ENCODE data around the gene ARID1A. TPM values are rescaled to one million over a fixed set of nuclear protein-coding genes. Genes with fewer than 3 reads are reported as not detected.

ARID1A gene
- total and polyA plus RNA-seq, 2 donors from 2014 or later, result 9.9 to 71.7 TPM

- TF ChIP-seq CTCF (IDR thresholded peaks at IDR 0.05; ENCODE audit: borderline replicate concordance, extremely low read depth, insufficient read depth), result peak; percentile 2
- Histone ChIP-seq H3K9ac (ENCODE audit: low read length in 3 of 3) (no peak overlapping the region), H3K4me3 (ENCODE audit: low read length in 3 of 3) (no peak overlapping the region), H3K4me1 (ENCODE audit: control insufficient read depth in 2 of 3, insufficient read depth in 2 of 3, low read depth in 1 of 3, low read length in 3 of 3) (peaks cover 0 to 24% (median 18%) of the 10 kb centered on the region in 3 donors), H3K27me3 (ENCODE audit: control insufficient read depth, insufficient read depth, low read length) (no peaks in the 10 kb centered on the region), H3K9me3 (ENCODE audit: control insufficient read depth in 2 of 3, insufficient read depth in 1 of 3, low read length in 3 of 3) (no peaks in the 10 kb centered on the region), H3K36me3 (ENCODE audit: control insufficient read depth in 2 of 3, insufficient read depth in 3 of 3, low read length in 3 of 3) (peaks cover 29 to 83% (median 69%) of the 10 kb centered on the region in 3 donors), H3K27ac (ENCODE audit: low read depth in 2 of 2, low read length in 2 of 2) (peak overlapping the region in 1 of 2 donors; percentile 43)
- intact Hi-C loops (cut with DNase I), result no loop called here
- no peak for FAIRE-seq
- no peak for DNase-seq
Measured at GRCh38 chr1:26771285-26771642, 75.4 kb downstream of the ARID1A start.

DNA sequence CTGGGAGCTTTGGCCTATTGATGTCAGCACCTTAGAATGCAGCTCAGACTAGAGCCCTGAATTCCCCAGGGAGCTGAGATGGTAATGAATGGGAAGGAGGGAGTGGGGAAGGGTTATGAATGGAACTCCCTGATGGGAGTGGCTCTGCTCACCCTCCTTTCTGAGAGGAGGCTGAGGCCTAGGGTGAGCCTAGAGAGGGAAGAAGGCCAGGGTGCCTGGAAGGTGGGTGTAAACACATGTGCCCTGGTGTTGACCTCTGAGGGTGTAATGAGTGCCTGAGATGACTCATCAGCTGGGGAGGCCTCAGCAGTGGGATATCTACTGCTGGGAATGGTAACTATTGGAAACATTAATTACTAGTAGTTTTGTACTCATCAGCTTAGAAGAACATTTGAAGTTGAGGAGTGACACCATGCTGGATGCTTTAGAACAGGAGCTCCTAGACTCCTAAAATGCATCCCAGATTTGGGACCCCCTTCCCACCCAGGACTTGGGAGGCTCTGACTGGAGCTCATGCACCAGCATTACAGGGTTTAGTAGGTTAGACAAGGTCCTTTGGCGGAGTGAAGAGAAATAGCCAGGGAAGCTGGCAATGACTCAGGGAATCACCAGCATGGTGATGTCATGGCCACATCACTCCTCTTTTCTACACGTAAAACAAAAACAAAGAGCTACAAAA, 76.0 kb downstream of the ARID1A start:
- intact Hi-C loops (cut with DNase I), result no loop called here
- H3K9ac ChIP-seq (ENCODE audit: low read length in 3 of 3), result no peak overlapping the region
- H3K4me3 ChIP-seq (ENCODE audit: low read length in 3 of 3), result no peak overlapping the region
- no peaks in the 10 kb centered on the region for H3K27me3 ChIP-seq (ENCODE audit: control insufficient read depth, insufficient read depth, low read length)
- FAIRE-seq (no peak), DNase-seq (peak in 1 of 5 donors; percentile 73)
- H3K9me3 ChIP-seq (ENCODE audit: control insufficient read depth in 2 of 3, insufficient read depth in 1 of 3, low read length in 3 of 3), result no peaks in the 10 kb centered on the region
- TF ChIP-seq CTCF (IDR thresholded peaks at IDR 0.05; ENCODE audit: borderline replicate concordance, extremely low read depth, insufficient read depth), result no peak
- peaks cover 0 to 24% (median 18%) of the 10 kb centered on the region in 3 donors for H3K4me1 ChIP-seq (ENCODE audit: control insufficient read depth in 2 of 3, insufficient read depth in 2 of 3, low read depth in 1 of 3, low read length in 3 of 3)
- H3K27ac ChIP-seq (ENCODE audit: low read depth in 2 of 2, low read length in 2 of 2), result peak overlapping the region in 1 of 2 donors; percentile 43
- peaks cover 25 to 82% (median 67%) of the 10 kb centered on the region in 3 donors for H3K36me3 ChIP-seq (ENCODE audit: control insufficient read depth in 2 of 3, insufficient read depth in 3 of 3, low read length in 3 of 3)

GRCh38 chr1:26772687-26773086, 76.9 kb downstream of the ARID1A start:
- H3K9ac ChIP-seq (ENCODE audit: low read length in 3 of 3), result no peak overlapping the region

More at GRCh38 chr1:26772687-26773086, 76.9 kb downstream of the ARID1A start:
- Histone ChIP-seq H3K27ac (ENCODE audit: low read depth in 2 of 2, low read length in 2 of 2) (no peak overlapping the region), H3K27me3 (ENCODE audit: control insufficient read depth, insufficient read depth, low read length) (no peaks in the 10 kb centered on the region), H3K4me3 (ENCODE audit: low read length in 3 of 3) (no peak overlapping the region), H3K4me1 (ENCODE audit: control insufficient read depth in 2 of 3, insufficient read depth in 2 of 3, low read depth in 1 of 3, low read length in 3 of 3) (peaks cover 0 to 23% (median 18%) of the 10 kb centered on the region in 3 donors), H3K9me3 (ENCODE audit: control insufficient read depth in 2 of 3, insufficient read depth in 1 of 3, low read length in 3 of 3) (no peaks in the 10 kb centered on the region), H3K36me3 (ENCODE audit: control insufficient read depth in 2 of 3, insufficient read depth in 3 of 3, low read length in 3 of 3) (peaks cover 19 to 78% (median 60%) of the 10 kb centered on the region in 3 donors)
- no peak for TF ChIP-seq CTCF (IDR thresholded peaks at IDR 0.05; ENCODE audit: borderline replicate concordance, extremely low read depth, insufficient read depth)
- DNase-seq, result no peak
- FAIRE-seq, result no peak
- intact Hi-C loops (cut with DNase I), result no loop called here
